Omental fat pad (tissue), 4 donors: ENCODE results near the gene CUL9. TPM values are rescaled to one million over a fixed set of nuclear protein-coding genes. Genes with fewer than 3 reads are reported as not detected.

Experiments used
- ATAC-seq: fragments of 150-250 bp; one replicate; pipeline ENCODE4 v1.9.1; 2016; ENCODE audit warnings: mild to moderate bottlenecking, moderate library complexity; ENCODE audit not compliant: low FRiP score
- DNase-seq: peaks from one replicate; pipeline ENCODE4 v3.0.0-alpha.2; 2019; ENCODE audit warnings: low spot score
- CTCF ChIP-seq, 3 donors: fragments of 450-650 bp; IDR thresholded peaks; one replicate each; pipeline ENCODE4 v1.5.1; 2016 to 2017; ENCODE audit warnings: antibody characterized with exemption in 3 of 3, mild to moderate bottlenecking in 3 of 3, moderate library complexity in 2 of 3
- total RNA-seq, 4 donors: library from RNA; depleted of rRNA; stranded (reverse); fragments of >200 nt; gene quantifications; one replicate each; pipeline ENCODE4 v1.1.0, GENCODE V29; 2016

Gene CUL9
- total RNA-seq, 4 donors from 2014 or later = 24.6 to 41.6 (median 28.7) TPM

- DNase-seq = no peak
- ATAC-seq = no peak
- TF ChIP-seq CTCF (IDR thresholded peaks at IDR 0.05) = no peak
Measured at GRCh38 chr6:43187821-43188220, 5.8 kb downstream of the CUL9 start.

- DNase-seq (no peak), ATAC-seq (no peak)
- TF ChIP-seq CTCF (IDR thresholded peaks at IDR 0.05) = no peak
Measured at GRCh38 chr6:43188426-43188825, 6.4 kb downstream of the CUL9 start.

- DNase-seq (no peak), ATAC-seq (no peak)
- TF ChIP-seq CTCF (IDR thresholded peaks at IDR 0.05) = no peak
Measured at GRCh38 chr6:43189776-43190304, 7.8 kb downstream of the CUL9 start.

- TF ChIP-seq CTCF (IDR thresholded peaks at IDR 0.05) = no peak
- DNase-seq = no peak
- no peak for ATAC-seq
Measured at GRCh38 chr6:43192911-43193310, 10.9 kb downstream of the CUL9 start.

GRCh38 chr6:43193929-43194328, 11.9 kb downstream of the CUL9 start:
- no peak for TF ChIP-seq CTCF (IDR thresholded peaks at IDR 0.05)
- ATAC-seq = no peak
- DNase-seq = no peak

GRCh38 chr6:43196337-43196736, 14.3 kb downstream of the CUL9 start:
- DNase-seq (no peak), ATAC-seq (no peak)
- TF ChIP-seq CTCF (IDR thresholded peaks at IDR 0.05) = no peak

- no peak for TF ChIP-seq CTCF (IDR thresholded peaks at IDR 0.05)
- DNase-seq = no peak
- ATAC-seq = no peak
Measured at GRCh38 chr6:43199912-43200311, 17.9 kb downstream of the CUL9 start.
